IMR-90 (cell line): ENCODE measurements around the gene SSBP2. TPM values are rescaled to one million over a fixed set of nuclear protein-coding genes. Genes with fewer than 3 reads are reported as not detected.

ENCODE experiments used
- ATAC-seq: fragments of 200-7000 bp; cut with Tn5 transposase; 2 replicates; pipeline ENCODE4 v1.9.1; 2020; ENCODE audit warnings: low read depth, mild to moderate bottlenecking, moderate library complexity
- BruUV-seq: library from RNA; stranded (reverse); fragments of 400-500 nt; replicated peaks from 2 replicates; lab custom pipeline; 2021; lab: Mats Ljungman, UMichigan
- CTCF ChIA-PET: fragments of 300-600 bp; formaldehyde crosslinking; extraction: SDS; loops from one replicate; lab custom pipeline; 2021; ENCODE audit warnings: antibody characterized with exemption; lab: Yijun Ruan, JAX
- POLR2A ChIA-PET: fragments of 300-600 bp; sonication (Branson Sonifier 250); formaldehyde crosslinking; loops from one replicate; lab custom pipeline; 2022; ENCODE audit warnings: antibody characterized with exemption; ENCODE audit not compliant: unreplicated experiment; lab: Charles Lee
- DNase-seq: peaks from one replicate; pipeline ENCODE4 v3.0.0; 2013
- H2AFZ ChIP-seq: replicated peaks from 2 replicates; pipeline ENCODE3; 2013; ENCODE audit warnings: low read length, mild to moderate bottlenecking; ENCODE audit not compliant: poor library complexity
- H2AK5ac ChIP-seq: 2 replicates; pipeline ENCODE4 v1.6.1; 2013; ENCODE audit warnings: low read depth, low read length, inconsistent platforms
- H2AK9ac ChIP-seq: replicated peaks from 2 replicates; pipeline ENCODE3; 2013; ENCODE audit warnings: mild to moderate bottlenecking, low read depth, low read length, moderate library complexity; ENCODE audit not compliant: poor library complexity
- H2BK120ac ChIP-seq: 2 replicates; pipeline ENCODE4 v1.6.1; 2013; ENCODE audit warnings: low read depth, low read length, inconsistent platforms
- H2BK15ac ChIP-seq: 3 replicates; pipeline ENCODE4 v1.6.1; 2013; ENCODE audit warnings: low read depth, low read length, inconsistent platforms
- H2BK20ac ChIP-seq: 2 replicates; pipeline ENCODE4 v1.6.1; 2013; ENCODE audit warnings: low read depth, mild to moderate bottlenecking, inconsistent platforms, low read length, moderate library complexity
- H2BK5ac ChIP-seq: 2 replicates; pipeline ENCODE4 v1.6.1; 2013; ENCODE audit warnings: mild to moderate bottlenecking, low read depth, low read length, inconsistent platforms; ENCODE audit not compliant: poor library complexity, severe bottlenecking
- H3K14ac ChIP-seq: replicated peaks from 2 replicates; pipeline ENCODE4 v1.6.1; 2013; ENCODE audit warnings: low read depth, low read length, inconsistent platforms
- H3K18ac ChIP-seq: 2 replicates; pipeline ENCODE4 v1.6.1; 2013; ENCODE audit warnings: low read depth, low read length, control low read depth
- H3K23ac ChIP-seq: 2 replicates; pipeline ENCODE4 v1.6.1; 2013; ENCODE audit warnings: low read depth, low read length, inconsistent platforms
- H3K27ac ChIP-seq: 2 replicates; pipeline ENCODE4 v1.5.1; 2013; ENCODE audit warnings: mild to moderate bottlenecking, control low read depth, low read length; ENCODE audit not compliant: insufficient read depth
- H3K27me3 ChIP-seq: 2 replicates; pipeline ENCODE4 v1.6.1; 2013; ENCODE audit warnings: low read length; ENCODE audit not compliant: control insufficient read depth, insufficient read depth
- H3K36me3 ChIP-seq: 2 replicates; pipeline ENCODE4 v1.6.1; 2013; ENCODE audit warnings: low read length, mixed read lengths; ENCODE audit not compliant: control insufficient read depth, insufficient read depth
- H3K4ac ChIP-seq: 2 replicates; pipeline ENCODE4 v1.6.1; 2013; ENCODE audit warnings: low read depth, low read length, inconsistent platforms
- H3K4me1 ChIP-seq: 2 replicates; pipeline ENCODE4 v1.6.1; 2013; ENCODE audit warnings: low read length, mixed read lengths; ENCODE audit not compliant: control insufficient read depth, insufficient read depth
- H3K4me2 ChIP-seq: 2 replicates; pipeline ENCODE4 v1.6.1; 2013; ENCODE audit warnings: low read depth, mild to moderate bottlenecking, control low read depth, low read length, moderate library complexity
- H3K4me3 ChIP-seq: 2 replicates; pipeline ENCODE4 v1.5.1; 2013; ENCODE audit warnings: low read depth, mild to moderate bottlenecking, control low read depth, low read length, moderate library complexity; ENCODE audit not compliant: insufficient read depth
- H3K56ac ChIP-seq: 2 replicates; pipeline ENCODE4 v1.6.1; 2013; ENCODE audit warnings: low read length, inconsistent platforms; ENCODE audit not compliant: insufficient read depth; ENCODE audit errors: extremely low read depth
- H3K79me1 ChIP-seq, 2 experiments: 2 replicates each; pipeline ENCODE4 v1.6.1; 2013; ENCODE audit warnings: low read length in 2 of 2, inconsistent platforms in 1 of 2, low read depth in 1 of 2
- H3K9ac ChIP-seq: 2 replicates; pipeline ENCODE4 v1.6.1; 2013; ENCODE audit warnings: low read depth, low read length, control low read depth
- H3K9me1 ChIP-seq: 2 replicates; pipeline ENCODE4 v1.6.1; 2013; ENCODE audit warnings: low read length, inconsistent platforms; ENCODE audit not compliant: insufficient read depth
- H3K9me3 ChIP-seq: 2 replicates; pipeline ENCODE4 v1.6.1; 2013; ENCODE audit warnings: low read length; ENCODE audit not compliant: control insufficient read depth, insufficient read depth
- H4K20me1 ChIP-seq: 2 replicates; pipeline ENCODE4 v1.6.1; 2013; ENCODE audit warnings: low read length, inconsistent platforms; ENCODE audit not compliant: insufficient read depth
- H4K5ac ChIP-seq: 2 replicates; pipeline ENCODE4 v1.6.1; 2013; ENCODE audit warnings: mild to moderate bottlenecking, low read depth, low read length, control low read depth
- H4K8ac ChIP-seq, 2 experiments: 2 replicates each; pipeline ENCODE4 v1.6.1; 2013; ENCODE audit warnings: low read depth in 2 of 2, low read length in 2 of 2, control low read depth in 1 of 2, inconsistent platforms in 1 of 2
- H4K91ac ChIP-seq: 2 replicates; pipeline ENCODE4 v1.6.1; 2013; ENCODE audit warnings: low read depth, low read length, inconsistent platforms; ENCODE audit not compliant: insufficient read depth
- BHLHE40 ChIP-seq: fragments of 150-350 bp; IDR thresholded peaks from 2 replicates; pipeline ENCODE4 v1.6.1; 2016; ENCODE audit warnings: mild to moderate bottlenecking, low read depth, low read length
- CHD1 ChIP-seq: IDR thresholded peaks from 2 replicates; pipeline ENCODE4 v1.6.1; 2012; ENCODE audit warnings: low read depth, low read length, improper control_type of control experiment
- ELK1 ChIP-seq: fragments of 150-350 bp; IDR thresholded peaks from 2 replicates; pipeline ENCODE4 v1.6.1; 2016; ENCODE audit warnings: low read depth, mild to moderate bottlenecking, low read length, moderate library complexity, borderline replicate concordance
- MAFK ChIP-seq: IDR thresholded peaks from 2 replicates; pipeline ENCODE4 v1.6.1; 2012; ENCODE audit warnings: low read depth, low read length, improper control_type of control experiment
- MAZ ChIP-seq: IDR thresholded peaks from 2 replicates; pipeline ENCODE4 v1.6.1; 2012; ENCODE audit warnings: low read depth, mild to moderate bottlenecking, low read length, improper control_type of control experiment, moderate library complexity, borderline replicate concordance
- MXI1 ChIP-seq: IDR thresholded peaks from 2 replicates; pipeline ENCODE4 v1.6.1; 2012; ENCODE audit warnings: low read depth, mild to moderate bottlenecking, low read length, moderate library complexity, borderline replicate concordance
- NFE2L2 ChIP-seq: fragments of 150-350 bp; IDR thresholded peaks from 2 replicates; pipeline ENCODE4 v1.6.1; 2016; ENCODE audit warnings: low read depth, mild to moderate bottlenecking, low read length
- POLR2A ChIP-seq: IDR thresholded peaks from 2 replicates; pipeline ENCODE4 v1.6.1; 2012; ENCODE audit warnings: mild to moderate bottlenecking, low read depth, low read length
- RAD21 ChIP-seq: IDR thresholded peaks from 2 replicates; pipeline ENCODE4 v1.6.1; 2012; ENCODE audit warnings: low read length, improper control_type of control experiment
- RCOR1 ChIP-seq: IDR thresholded peaks from 2 replicates; pipeline ENCODE4 v1.6.1; 2012; ENCODE audit warnings: mild to moderate bottlenecking, low read length, improper control_type of control experiment; ENCODE audit not compliant: insufficient replicate concordance
- RFX5 ChIP-seq: IDR thresholded peaks from 2 replicates; pipeline ENCODE4 v1.8.0; 2012; ENCODE audit warnings: low read depth, mild to moderate bottlenecking, low read length, moderate library complexity
- SMC3 ChIP-seq: fragments of 150-350 bp; IDR thresholded peaks from 2 replicates; pipeline ENCODE4 v1.6.1; 2016; ENCODE audit warnings: low read depth, mild to moderate bottlenecking, antibody characterized with exemption, low read length, moderate library complexity
- WGBS, 2 experiments: methylation state at CpG; one replicate each; pipeline versions ENCODE4 v1.1.5 to v1.1.7; 2013; ENCODE audit warnings: missing lambda C conversion rate in 2 of 2; ENCODE audit not compliant: insufficient read length in 1 of 2; ENCODE audit errors: extremely low coverage in 2 of 2; 5-methylcytosine and 5-hydroxymethylcytosine counted together
- dilution Hi-C: fragments of 300-500 bp; cut with HindIII; formaldehyde crosslinking; loops from one replicate; pipeline ENCODE4 v1.14.3; 2018; ENCODE audit warnings: low sequenced_read_pairs; ENCODE audit not compliant: unreplicated experiment
- in situ Hi-C: fragments of 300-500 bp; cut with MboI; formaldehyde crosslinking; loops from 3 replicates; pipeline ENCODE4 v1.14.3; 2019; ENCODE audit warnings: low sequenced_read_pairs, inconsistent platforms, mixed read lengths
- intact Hi-C: fragments of 100-400 bp; cut with micrococcal nuclease; formaldehyde crosslinking; loops from 2 replicates; pipeline ENCODE4 v1.10.0; 2022
- polyA plus RNA-seq, 3 experiments: library from polyadenylated mRNA; depleted of rRNA; stranded (reverse); fragments of >200 nt; gene quantifications; 2 replicates each; pipeline ENCODE4 v1.2.3, GENCODE V29; 2012; ENCODE audit warnings: low replicate concordance in 1 of 3
- total RNA-seq: library from RNA; depleted of rRNA; stranded (reverse); fragments of >200 nt; gene quantifications from 2 replicates; pipeline ENCODE4 v1.2.3, GENCODE V29; 2012
- TF ChIP-seq, protein P1 (sequence below): fragments of 150-350 bp; IDR thresholded peaks from 2 replicates; pipeline ENCODE4 v1.6.1; 2017; ENCODE audit warnings: mild to moderate bottlenecking, antibody characterized with exemption, low read length, low read depth

Gene SSBP2
- total and polyA plus RNA-seq, 2 of the 4 experiments (the other 2 are of a cell fraction): 38.4 to 42.7 TPM

- H2BK20ac ChIP-seq: no peak overlapping the region
- H3K9ac ChIP-seq: no peak overlapping the region
- no peak overlapping the region for H3K4me3 ChIP-seq
- DNase-seq (no peak), ATAC-seq (no peak)
- H2BK120ac ChIP-seq: no peak overlapping the region
- dilution Hi-C loops: no loop called here
- no peaks in the 10 kb centered on the region for H3K79me1 ChIP-seq
- no peak overlapping the region for H4K91ac ChIP-seq
- no peak overlapping the region for H2AK5ac ChIP-seq
- peaks cover under 1% of the 10 kb centered on the region; the same call in 1 of the 2 replicates for H3K9me1 ChIP-seq
- TF ChIP-seq BHLHE40 (no peak), ELK1 (no peak), RFX5 (no peak), CHD1 (no peak), SMC3 (no peak), POLR2A (no peak), RAD21 (no peak), NFE2L2 (no peak), MAFK (no peak), MAZ (no peak), MXI1 (no peak), RCOR1 (no peak)
- TF ChIP-seq, protein P1, sequence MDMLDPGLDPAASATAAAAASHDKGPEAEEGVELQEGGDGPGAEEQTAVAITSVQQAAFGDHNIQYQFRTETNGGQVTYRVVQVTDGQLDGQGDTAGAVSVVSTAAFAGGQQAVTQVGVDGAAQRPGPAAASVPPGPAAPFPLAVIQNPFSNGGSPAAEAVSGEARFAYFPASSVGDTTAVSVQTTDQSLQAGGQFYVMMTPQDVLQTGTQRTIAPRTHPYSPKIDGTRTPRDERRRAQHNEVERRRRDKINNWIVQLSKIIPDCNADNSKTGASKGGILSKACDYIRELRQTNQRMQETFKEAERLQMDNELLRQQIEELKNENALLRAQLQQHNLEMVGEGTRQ: no peak
- no peaks in the 10 kb centered on the region for H3K27me3 ChIP-seq
- no peak overlapping the region for H2BK15ac ChIP-seq
- H3K4ac ChIP-seq: no peak overlapping the region
- CTCF ChIA-PET: no interaction called here
- no TSS peak for BruUV-seq
- peaks cover 3% of the 10 kb centered on the region for H3K4me1 ChIP-seq
- no peak overlapping the region for H3K18ac ChIP-seq
- H4K8ac ChIP-seq: no peak overlapping the region
- no peak overlapping the region for H3K56ac ChIP-seq
- H2BK5ac ChIP-seq: no peak overlapping the region
- in situ Hi-C loops: loop anchor here (25.0 kb wide), 1 partner anchor 388 kb away; no protein-coding TSS in a partner anchor
- POLR2A ChIA-PET: no interaction called here
- no CpG with 5 or more reads among the region's 2 CpGs for WGBS, 2 experiments
- no peaks in the 10 kb centered on the region for H3K36me3 ChIP-seq
- no peaks in the 10 kb centered on the region for H3K9me3 ChIP-seq
- no peak overlapping the region for H2AFZ ChIP-seq
- no peak overlapping the region for H3K27ac ChIP-seq
- intact Hi-C loops: no loop called here
- H3K14ac ChIP-seq: no peak overlapping the region
- H3K4me2 ChIP-seq: no peak overlapping the region
- H4K5ac ChIP-seq: no peak overlapping the region
- no peak overlapping the region for H3K23ac ChIP-seq
- no peak overlapping the region for H2AK9ac ChIP-seq
- no peaks in the 10 kb centered on the region for H4K20me1 ChIP-seq
Observed at GRCh38 chr5:81774374-81774773, 23.5 kb upstream of the SSBP2 start.
